HepG2 (cell line): ENCODE measurements around the gene SPTBN2. TPM values are rescaled to one million over a fixed set of nuclear protein-coding genes. Genes with fewer than 3 reads are reported as not detected.

Experiments
- ATF7-NPFF ChIP-seq: sonication (generic); formaldehyde crosslinking; IDR thresholded peaks from 2 replicates; pipeline ENCODE4 v1.8.1; 2023; ENCODE audit warnings: mild to moderate bottlenecking, low read depth, missing genetic modification reagents, moderate library complexity
- BRCA1 ChIP-seq: sonication (generic); formaldehyde crosslinking; IDR thresholded peaks from 2 replicates; pipeline ENCODE4 v1.4.0; 2020; ENCODE audit warnings: missing genetic modification reagents
- E2F1 ChIP-seq: sonication (generic); formaldehyde crosslinking; IDR thresholded peaks from 2 replicates; pipeline ENCODE4 v1.5.0; 2020; ENCODE audit warnings: missing genetic modification reagents
- GATAD1 ChIP-seq: IDR thresholded peaks from 2 replicates; pipeline ENCODE4 v1.6.1; 2016; ENCODE audit warnings: missing genetic modification reagents, missing compliant biosample characterization
- HDAC2 ChIP-seq: sonication (generic); formaldehyde crosslinking; IDR thresholded peaks from 2 replicates; pipeline ENCODE4 v1.4.0; 2020; ENCODE audit warnings: missing genetic modification reagents
- HNRNPLL ChIP-seq: fragments of 200-400 bp; formaldehyde crosslinking; IDR thresholded peaks from 2 replicates; pipeline ENCODE4 v1.6.1; 2017; ENCODE audit warnings: mild to moderate bottlenecking, low read depth, low read length; ENCODE audit not compliant: poor library complexity, severe bottlenecking
- IRF2 ChIP-seq: IDR thresholded peaks from 2 replicates; pipeline ENCODE4 v1.6.1; 2018; ENCODE audit warnings: missing genetic modification reagents, missing compliant biosample characterization
- ISL2 ChIP-seq: sonication (generic); formaldehyde crosslinking; IDR thresholded peaks from 2 replicates; pipeline ENCODE4 v1.5.0; 2020; ENCODE audit warnings: missing genetic modification reagents
- PCBP2 ChIP-seq: fragments of 200-400 bp; formaldehyde crosslinking; optimal IDR thresholded peaks from 2 replicates; pipeline ENCODE3; 2018; ENCODE audit warnings: low read length, low read depth; ENCODE audit not compliant: poor library complexity, severe bottlenecking
- PHF21A ChIP-seq: sonication (generic); formaldehyde crosslinking; IDR thresholded peaks from 2 replicates; pipeline ENCODE4 v1.5.0; 2020; ENCODE audit warnings: mild to moderate bottlenecking, missing genetic modification reagents
- PHF8 ChIP-seq: sonication (generic); formaldehyde crosslinking; IDR thresholded peaks from 2 replicates; pipeline ENCODE4 v1.5.0; 2020; ENCODE audit warnings: missing genetic modification reagents
- PTBP1 ChIP-seq: fragments of 200-400 bp; formaldehyde crosslinking; IDR thresholded peaks from 2 replicates; pipeline ENCODE4 v1.6.1; 2018; ENCODE audit warnings: low read length, low read depth; ENCODE audit not compliant: poor library complexity, severe bottlenecking
- RBM22 ChIP-seq: fragments of 200-400 bp; formaldehyde crosslinking; optimal IDR thresholded peaks from 2 replicates; pipeline ENCODE3; 2017; ENCODE audit warnings: mild to moderate bottlenecking, low read length, moderate library complexity
- SAFB2 ChIP-seq: sonication (generic); formaldehyde crosslinking; IDR thresholded peaks from 2 replicates; pipeline ENCODE4 v1.5.1; 2020; ENCODE audit warnings: missing genetic modification reagents, low read depth, mild to moderate bottlenecking, borderline replicate concordance
- SIN3A ChIP-seq: IDR thresholded peaks from 2 replicates; pipeline ENCODE4 v1.6.1; 2011; ENCODE audit warnings: low read depth, mild to moderate bottlenecking, control low read depth, low read length, borderline replicate concordance
- SRSF1 ChIP-seq: fragments of 200-400 bp; formaldehyde crosslinking; optimal IDR thresholded peaks from 2 replicates; pipeline ENCODE3; 2017; ENCODE audit warnings: mild to moderate bottlenecking, low read depth, low read length, moderate library complexity
- TBL1XR1 ChIP-seq: fragments of 150-350 bp; IDR thresholded peaks from 2 replicates; pipeline ENCODE4 v1.6.1; 2014; ENCODE audit warnings: borderline replicate concordance, low read length; ENCODE audit not compliant: partially characterized antibody
- ZBTB42 ChIP-seq: sonication (generic); formaldehyde crosslinking; IDR thresholded peaks from 2 replicates; pipeline ENCODE4 v1.5.0; 2020; ENCODE audit warnings: mild to moderate bottlenecking, missing genetic modification reagents
- ZBTB7B ChIP-seq: sonication (generic); formaldehyde crosslinking; IDR thresholded peaks from 2 replicates; pipeline ENCODE4 v1.4.0; 2020; ENCODE audit warnings: missing genetic modification reagents
- ZFY ChIP-seq: sonication (generic); formaldehyde crosslinking; IDR thresholded peaks from 2 replicates; pipeline ENCODE4 v1.4.0; 2020; ENCODE audit warnings: missing genetic modification reagents
- ZKSCAN8 ChIP-seq: IDR thresholded peaks from 2 replicates; pipeline ENCODE4 v1.6.1; 2016; ENCODE audit warnings: borderline replicate concordance, missing genetic modification reagents, missing compliant biosample characterization
- ZNF143 ChIP-seq: sonication (generic); formaldehyde crosslinking; IDR thresholded peaks from 2 replicates; pipeline ENCODE4 v1.4.0; 2020; ENCODE audit warnings: missing genetic modification reagents
- ZNF17 ChIP-seq: sonication (generic); formaldehyde crosslinking; IDR thresholded peaks from 2 replicates; pipeline ENCODE4 v1.5.0; 2020; ENCODE audit warnings: mild to moderate bottlenecking, missing genetic modification reagents
- ZNF232 ChIP-seq: sonication (generic); formaldehyde crosslinking; IDR thresholded peaks from 2 replicates; pipeline ENCODE4 v1.4.0; 2020; ENCODE audit warnings: missing genetic modification reagents, borderline replicate concordance
- ZNF382 ChIP-seq: sonication (generic); formaldehyde crosslinking; IDR thresholded peaks from 2 replicates; pipeline ENCODE4 v1.5.0; 2020; ENCODE audit warnings: missing genetic modification reagents, mild to moderate bottlenecking, borderline replicate concordance
- ZNF549 ChIP-seq: sonication (generic); formaldehyde crosslinking; IDR thresholded peaks from 2 replicates; pipeline ENCODE4 v1.5.0; 2020; ENCODE audit warnings: missing genetic modification reagents
- ZNF746 ChIP-seq: sonication (generic); formaldehyde crosslinking; IDR thresholded peaks from 2 replicates; pipeline ENCODE4 v1.8.0; 2022; ENCODE audit warnings: mild to moderate bottlenecking, missing genetic modification reagents
- ZNF766 ChIP-seq: sonication (generic); formaldehyde crosslinking; IDR thresholded peaks from 2 replicates; pipeline ENCODE4 v1.5.0; 2020; ENCODE audit warnings: missing genetic modification reagents, borderline replicate concordance
- ZNF839 ChIP-seq: sonication (generic); formaldehyde crosslinking; IDR thresholded peaks from 2 replicates; pipeline ENCODE4 v1.4.0; 2020; ENCODE audit warnings: missing genetic modification reagents, mild to moderate bottlenecking, borderline replicate concordance
- polyA plus RNA-seq, 8 experiments: library from polyadenylated mRNA; depleted of rRNA in 3 of 8; stranded (reverse) in 7 of 8; unstranded in 1 of 8; fragments of >200 nt; fragmentation: Illumina TruSeq in 4 of 8; extraction: Trizol in 4 of 8; gene quantifications; 2 replicates each; pipeline versions ENCODE4 v1.2.1 to v1.2.3, GENCODE V29; 2011 to 2016; ENCODE audit warnings: low read depth in 4 of 8, missing spikeins in 1 of 8, mixed read lengths in 1 of 8; ENCODE audit not compliant: insufficient read depth in 1 of 8
- total RNA-seq, 5 experiments: library from RNA; depleted of rRNA; stranded (reverse); fragments of >200 nt; fragmentation: Illumina TruSeq; extraction: Trizol; gene quantifications; 2 replicates each; pipeline ENCODE4 v1.2.3, GENCODE V29; 2016; ENCODE audit warnings: low read depth in 1 of 5
- TF ChIP-seq, protein P1 (sequence below): sonication (generic); formaldehyde crosslinking; conservative IDR thresholded peaks from 2 replicates; pipeline ENCODE4 v1.8.0; 2022; ENCODE audit warnings: missing genetic modification reagents

The SPTBN2 gene
- total and polyA plus RNA-seq, 2 of the 13 experiments (the other 11 are each of a cell fraction or from before 2014, with no cell fraction given), result 0.65 to 4.0 TPM

GRCh38 chr11:66677599-66678375 lies 51.2 kb downstream of the SPTBN2 start, which contains the start of gene RBM4B (continued):
- no peak; the same call in 1 of the 2 replicates for TF ChIP-seq ZNF143 (CRISPR knock-in tag)
- peak; percentile 30; the same call in 1 of the 2 replicates for TF ChIP-seq HDAC2 (CRISPR knock-in tag)
- peak; percentile 88 for TF ChIP-seq ZFY
- peak; percentile 64 for TF ChIP-seq ISL2
- no peak for TF ChIP-seq ZNF232 (CRISPR knock-in tag)
- no peak for TF ChIP-seq BRCA1 (CRISPR knock-in tag)
- peak; percentile 42; the same call in 1 of the 2 replicates for TF ChIP-seq SIN3A
- TF ChIP-seq ATF7-NPFF (CRISPR knock-in tag), result peak; percentile 84
- TF ChIP-seq ZNF549 (CRISPR knock-in tag), result no peak
- TF ChIP-seq ZKSCAN8 (CRISPR knock-in tag), result no peak
- no peak for TF ChIP-seq ZNF17 (CRISPR knock-in tag)
- no peak for TF ChIP-seq PTBP1
- peak; percentile 86 for TF ChIP-seq E2F1 (CRISPR knock-in tag)
- peak; percentile 57 for TF ChIP-seq HNRNPLL
- peak; percentile 76 for TF ChIP-seq SRSF1
- TF ChIP-seq IRF2 (CRISPR knock-in tag), result peak; percentile 53; the same call in 1 of the 2 replicates
- no peak for TF ChIP-seq ZNF746 (CRISPR knock-in tag)
- TF ChIP-seq ZBTB42 (CRISPR knock-in tag), result 0 out of 2 replicates have a peak, but pooled peaks have one; percentile 18
- TF ChIP-seq ZNF839, result no peak
- TF ChIP-seq SAFB2 (CRISPR knock-in tag), result no peak
- no peak for TF ChIP-seq RBM22
- no peak for TF ChIP-seq PCBP2
- TF ChIP-seq TBL1XR1, result no peak
- TF ChIP-seq, protein P1, sequence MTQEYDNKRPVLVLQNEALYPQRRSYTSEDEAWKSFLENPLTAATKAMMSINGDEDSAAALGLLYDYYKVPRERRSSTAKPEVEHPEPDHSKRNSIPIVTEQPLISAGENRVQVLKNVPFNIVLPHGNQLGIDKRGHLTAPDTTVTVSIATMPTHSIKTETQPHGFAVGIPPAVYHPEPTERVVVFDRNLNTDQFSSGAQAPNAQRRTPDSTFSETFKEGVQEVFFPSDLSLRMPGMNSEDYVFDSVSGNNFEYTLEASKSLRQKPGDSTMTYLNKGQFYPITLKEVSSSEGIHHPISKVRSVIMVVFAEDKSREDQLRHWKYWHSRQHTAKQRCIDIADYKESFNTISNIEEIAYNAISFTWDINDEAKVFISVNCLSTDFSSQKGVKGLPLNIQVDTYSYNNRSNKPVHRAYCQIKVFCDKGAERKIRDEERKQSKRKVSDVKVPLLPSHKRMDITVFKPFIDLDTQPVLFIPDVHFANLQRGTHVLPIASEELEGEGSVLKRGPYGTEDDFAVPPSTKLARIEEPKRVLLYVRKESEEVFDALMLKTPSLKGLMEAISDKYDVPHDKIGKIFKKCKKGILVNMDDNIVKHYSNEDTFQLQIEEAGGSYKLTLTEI (CRISPR knock-in tag), result no peak
- TF ChIP-seq ZNF382 (CRISPR knock-in tag), result no peak
- TF ChIP-seq GATAD1 (CRISPR knock-in tag), result peak; percentile 82
- TF ChIP-seq ZNF766 (CRISPR knock-in tag), result peak; percentile 63; the same call in 1 of the 2 replicates
- peak; percentile 67 for TF ChIP-seq PHF8 (CRISPR knock-in tag)
- TF ChIP-seq ZBTB7B (CRISPR knock-in tag), result no peak; the same call in 1 of the 2 replicates
- TF ChIP-seq PHF21A, result peak; percentile 27; the same call in 1 of the 2 replicates
